Germinal center (tissue), 1 donor: Measurements from ENCODE around the gene ADAMTS1.

Source experiments
- DNase-seq: peaks from one replicate; pipeline ENCODE4 v3.0.0; 2012; ENCODE audit warnings: mixed read lengths, low spot score

Gene ADAMTS1

GRCh38 chr21:26812173-26812572, 33.0 kb downstream of the ADAMTS1 start:
- DNase-seq = no peak

GRCh38 chr21:26811482-26811881, 33.7 kb downstream of the ADAMTS1 start:
- no peak for DNase-seq

GRCh38 chr21:26810676-26811415, 34.4 kb downstream of the ADAMTS1 start:
- no peak for DNase-seq

- no peak for DNase-seq
These were observed 34.9 kb downstream of the ADAMTS1 start for GRCh38 chr21:26810266-26810665.

GRCh38 chr21:26809745-26810144, 35.5 kb downstream of the ADAMTS1 start:
- no peak for DNase-seq

GRCh38 chr21:26806801-26807295, 38.4 kb downstream of the ADAMTS1 start:
- DNase-seq = no peak

- no peak for DNase-seq
These were observed 40.2 kb downstream of the ADAMTS1 start for GRCh38 chr21:26804895-26805609.

GRCh38 chr21:26801498-26801897, 43.7 kb downstream of the ADAMTS1 start:
- DNase-seq = no peak

GRCh38 chr21:26800970-26801431, 44.2 kb downstream of the ADAMTS1 start:
- DNase-seq = no peak

GRCh38 chr21:26800455-26800854, 44.8 kb downstream of the ADAMTS1 start:
- DNase-seq = no peak

GRCh38 chr21:26800001-26800400, 45.2 kb downstream of the ADAMTS1 start:
- no peak for DNase-seq

- no peak for DNase-seq
These were observed 46.1 kb downstream of the ADAMTS1 start for GRCh38 chr21:26798856-26799751.

- DNase-seq = no peak
These were observed 47.2 kb downstream of the ADAMTS1 start for GRCh38 chr21:26797878-26798456.

- no peak for DNase-seq
These were observed 49.3 kb downstream of the ADAMTS1 start for GRCh38 chr21:26795866-26796329.

GRCh38 chr21:26795412-26795805, 49.8 kb downstream of the ADAMTS1 start:
- DNase-seq = no peak

GRCh38 chr21:26794597-26795411, 50.4 kb downstream of the ADAMTS1 start:
- no peak for DNase-seq

- DNase-seq = no peak
These were observed 54.9 kb downstream of the ADAMTS1 start for GRCh38 chr21:26790296-26790695.

GRCh38 chr21:26788790-26789189, 56.4 kb downstream of the ADAMTS1 start:
- DNase-seq = no peak
